GM23338 (cell line): Measurements from ENCODE around the gene SMYD3. TPM values are rescaled to one million over a fixed set of nuclear protein-coding genes. Genes with fewer than 3 reads are reported as not detected.

ENCODE experiments used
- ATAC-seq: fragments of 200-7000 bp; cut with Tn5 transposase; 3 replicates; pipeline ENCODE4 v1.9.1; 2020
- DNase-seq: peaks from one replicate; pipeline ENCODE4 v3.0.0-alpha.2; 2015; ENCODE audit warnings: low spot score
- H2AFZ ChIP-seq: fragments of 200-600 bp; sonication (generic); 2 replicates; pipeline ENCODE4 v1.8.0; 2016; ENCODE audit warnings: antibody characterized with exemption, mild to moderate bottlenecking, moderate library complexity
- H3F3A ChIP-seq: fragments of 200-600 bp; sonication (generic); replicated peaks from 2 replicates; pipeline ENCODE4 v1.8.0; 2017; ENCODE audit warnings: antibody characterized with exemption, mixed run types, low read depth
- H3K27ac ChIP-seq: fragments of 200-600 bp; sonication (generic); 2 replicates; pipeline ENCODE4 v1.6.1; 2016; ENCODE audit warnings: low read depth
- H3K27me3 ChIP-seq: fragments of 200-600 bp; sonication (generic); 2 replicates; pipeline ENCODE4 v1.8.0; 2016; ENCODE audit warnings: mild to moderate bottlenecking, mixed run types, moderate library complexity; ENCODE audit not compliant: insufficient read depth
- H3K36me3 ChIP-seq: fragments of 200-600 bp; sonication (generic); 2 replicates; pipeline ENCODE4 v1.8.0; 2016; ENCODE audit warnings: mild to moderate bottlenecking; ENCODE audit not compliant: insufficient read depth
- H3K4me1 ChIP-seq: fragments of 200-600 bp; sonication (generic); 2 replicates; pipeline ENCODE4 v1.8.0; 2016; ENCODE audit warnings: mild to moderate bottlenecking, moderate library complexity; ENCODE audit not compliant: insufficient read depth
- H3K4me2 ChIP-seq: fragments of 200-600 bp; sonication (generic); 2 replicates; pipeline ENCODE4 v1.7.1; 2017; ENCODE audit warnings: mixed run types
- H3K4me3 ChIP-seq: fragments of 200-600 bp; sonication (generic); 2 replicates; pipeline ENCODE4 v1.6.1; 2016; ENCODE audit warnings: mixed run types
- H3K79me2 ChIP-seq: fragments of 200-600 bp; sonication (generic); replicated peaks from 2 replicates; pipeline ENCODE4 v1.8.0; 2017; ENCODE audit warnings: mild to moderate bottlenecking; ENCODE audit not compliant: insufficient read depth
- H3K9me2 ChIP-seq: fragments of 200-600 bp; sonication (generic); 2 replicates; pipeline ENCODE4 v1.8.0; 2017; ENCODE audit not compliant: insufficient read depth
- H4K20me1 ChIP-seq: fragments of 200-600 bp; sonication (generic); replicated peaks from 2 replicates; pipeline ENCODE4 v1.8.0; 2017; ENCODE audit warnings: mild to moderate bottlenecking; ENCODE audit not compliant: insufficient read depth
- H3K27ac Mint-ChIP-seq: 2 replicates; pipeline ENCODE4 v1.8.0; 2020; ENCODE audit warnings: inconsistent platforms, mild to moderate bottlenecking, moderate library complexity, mixed read lengths
- H3K27me3 Mint-ChIP-seq: 3 replicates; pipeline ENCODE4 v1.8.0; 2022; ENCODE audit warnings: low read depth, mild to moderate bottlenecking, moderate library complexity, mixed read lengths, inconsistent platforms; ENCODE audit not compliant: insufficient read depth, poor library complexity
- H3K36me3 Mint-ChIP-seq: 3 replicates; pipeline ENCODE4 v1.8.0; 2021; ENCODE audit warnings: low read depth, mild to moderate bottlenecking, inconsistent platforms, moderate library complexity, mixed read lengths
- H3K4me1 Mint-ChIP-seq: 3 replicates; pipeline ENCODE4 v1.8.0; 2020; ENCODE audit warnings: mild to moderate bottlenecking, inconsistent platforms, mixed read lengths
- H3K4me3 Mint-ChIP-seq: 3 replicates; pipeline ENCODE4 v1.8.0; 2021; ENCODE audit warnings: moderate library complexity, mild to moderate bottlenecking, inconsistent platforms, mixed read lengths
- H3K9me3 Mint-ChIP-seq: 3 replicates; pipeline ENCODE4 v1.8.0; 2020; ENCODE audit warnings: moderate library complexity, mild to moderate bottlenecking, inconsistent platforms, mixed read lengths
- CREB1 ChIP-seq: fragments of 250-450 bp; sonication (Bioruptor Pico); IDR thresholded peaks from 2 replicates; pipeline ENCODE4 v1.5.0; 2020; ENCODE audit warnings: low read depth, mild to moderate bottlenecking, moderate library complexity
- EZH2 ChIP-seq: fragments of 200-600 bp; sonication (generic); IDR thresholded peaks from one replicate; pipeline ENCODE4 v1.8.0; 2017; ENCODE audit warnings: antibody characterized with exemption, mild to moderate bottlenecking, low read depth; ENCODE audit not compliant: unreplicated experiment
- EZH2phosphoT487 ChIP-seq: fragments of 200-600 bp; sonication (generic); IDR thresholded peaks from one replicate; pipeline ENCODE4 v1.8.1; 2018; ENCODE audit warnings: antibody characterized with exemption; ENCODE audit not compliant: unreplicated experiment
- NANOG ChIP-seq: IDR thresholded peaks from 2 replicates; pipeline ENCODE4 v1.6.1; 2016; ENCODE audit warnings: antibody characterized with exemption, borderline replicate concordance
- STAT1 ChIP-seq: IDR thresholded peaks from one replicate; pipeline ENCODE4 v1.6.1; 2016; ENCODE audit warnings: antibody characterized with exemption; ENCODE audit not compliant: unreplicated experiment
- ZNF114 ChIP-seq: fragments of 250-450 bp; sonication (Bioruptor Pico); IDR thresholded peaks from 2 replicates; pipeline ENCODE4 v1.5.0; 2020; ENCODE audit warnings: mild to moderate bottlenecking, moderate library complexity
- ZNF331 ChIP-seq: fragments of 250-450 bp; sonication (Bioruptor Pico); IDR thresholded peaks from 2 replicates; pipeline ENCODE4 v1.5.0; 2020; ENCODE audit warnings: low read depth, mild to moderate bottlenecking, moderate library complexity
- polyA plus RNA-seq: library from polyadenylated mRNA; unstranded; fragments of >200 nt; fragmentation: Nextera tagmentation; extraction: Ambion mirVana; gene quantifications from 2 replicates; pipeline ENCODE4 v1.2.1, GENCODE V29; 2016
- total RNA-seq: library from RNA; depleted of rRNA; stranded (reverse); fragments of >200 nt; shearing (Covaris generic); gene quantifications from 2 replicates; pipeline ENCODE4 v1.2.3, GENCODE V29; 2014
- TF ChIP-seq, protein P1 (sequence below), 2 experiments: fragments of 200-600 bp in 1 of 2; sonication (generic) in 1 of 2; conservative IDR thresholded peaks; 2 replicates each; pipeline versions ENCODE4 v1.5.1 to v1.6.1; 2016 to 2017; ENCODE audit warnings: antibody characterized with exemption in 2 of 2, low read depth in 2 of 2, mild to moderate bottlenecking in 2 of 2, moderate library complexity in 1 of 2
- TF ChIP-seq, protein P2 (sequence below): IDR thresholded peaks from one replicate; pipeline ENCODE4 v1.6.1; 2018; ENCODE audit warnings: antibody characterized with exemption; ENCODE audit not compliant: unreplicated experiment
- TF ChIP-seq, protein P3 (sequence below): IDR thresholded peaks from 2 replicates; pipeline ENCODE4 v1.6.1; 2016; ENCODE audit warnings: antibody characterized with exemption

The SMYD3 gene
- total and polyA plus RNA-seq, 2 experiments from 2014 or later, result 31.8 to 34.4 TPM

DNA sequence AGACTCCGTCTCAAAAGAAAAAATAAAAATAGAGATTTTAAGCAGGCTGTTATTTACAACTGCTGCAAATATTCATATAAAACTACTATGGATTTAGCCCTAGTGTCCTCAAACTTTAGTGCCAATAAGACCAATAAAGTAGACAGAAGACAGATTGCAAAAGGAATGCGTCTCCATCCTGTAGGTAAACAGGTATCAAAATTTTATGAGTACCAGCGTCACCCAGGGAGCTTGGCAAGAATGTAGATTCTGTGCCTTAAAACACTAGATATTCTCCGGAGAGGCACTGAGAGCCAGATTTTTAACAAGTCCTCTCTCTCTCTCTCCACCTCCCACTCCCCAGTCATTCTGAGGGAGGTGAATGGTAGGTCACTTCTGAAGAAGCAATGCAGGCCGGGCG, 18.4 kb downstream of the SMYD3 start (continued):
- TF ChIP-seq, protein P1, sequence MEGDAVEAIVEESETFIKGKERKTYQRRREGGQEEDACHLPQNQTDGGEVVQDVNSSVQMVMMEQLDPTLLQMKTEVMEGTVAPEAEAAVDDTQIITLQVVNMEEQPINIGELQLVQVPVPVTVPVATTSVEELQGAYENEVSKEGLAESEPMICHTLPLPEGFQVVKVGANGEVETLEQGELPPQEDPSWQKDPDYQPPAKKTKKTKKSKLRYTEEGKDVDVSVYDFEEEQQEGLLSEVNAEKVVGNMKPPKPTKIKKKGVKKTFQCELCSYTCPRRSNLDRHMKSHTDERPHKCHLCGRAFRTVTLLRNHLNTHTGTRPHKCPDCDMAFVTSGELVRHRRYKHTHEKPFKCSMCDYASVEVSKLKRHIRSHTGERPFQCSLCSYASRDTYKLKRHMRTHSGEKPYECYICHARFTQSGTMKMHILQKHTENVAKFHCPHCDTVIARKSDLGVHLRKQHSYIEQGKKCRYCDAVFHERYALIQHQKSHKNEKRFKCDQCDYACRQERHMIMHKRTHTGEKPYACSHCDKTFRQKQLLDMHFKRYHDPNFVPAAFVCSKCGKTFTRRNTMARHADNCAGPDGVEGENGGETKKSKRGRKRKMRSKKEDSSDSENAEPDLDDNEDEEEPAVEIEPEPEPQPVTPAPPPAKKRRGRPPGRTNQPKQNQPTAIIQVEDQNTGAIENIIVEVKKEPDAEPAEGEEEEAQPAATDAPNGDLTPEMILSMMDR (conservative IDR thresholded peaks at IDR 0.05; ENCODE audit: low read depth in 2 of 2), result no peak
- no peak for TF ChIP-seq ZNF114 (CRISPR knock-in tag)
- no peak for TF ChIP-seq EZH2
- no peak for TF ChIP-seq STAT1

DNA sequence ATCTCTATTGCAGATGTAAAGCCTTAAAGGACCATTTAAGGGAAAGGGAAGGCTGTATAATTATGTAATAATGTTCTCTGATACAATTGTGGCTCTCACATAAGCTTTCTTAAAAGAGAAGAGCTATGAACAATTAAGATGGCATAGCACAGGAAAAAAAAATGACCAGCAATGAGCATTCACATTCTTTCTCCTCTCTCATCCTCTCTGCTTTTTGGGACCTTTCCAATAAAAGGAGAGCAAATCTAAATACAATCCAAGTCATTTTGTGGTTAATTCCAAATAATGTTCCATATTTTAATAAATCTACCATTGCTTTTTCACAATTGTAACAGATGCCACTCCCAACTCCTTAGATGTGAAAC, 23.5 kb downstream of the SMYD3 start:
- H3K9me3 Mint-ChIP-seq, result no peaks in the 10 kb centered on the region
- Histone ChIP-seq H4K20me1 (peaks cover 3% of the 10 kb centered on the region; the same call in 1 of the 2 replicates), H3K27me3 (no peaks in the 10 kb centered on the region), H3K27ac (no peak overlapping the region), H2AFZ (no peak overlapping the region), H3K4me1 (no peaks in the 10 kb centered on the region), H3K4me2 (no peak overlapping the region), H3F3A (no peaks in the 10 kb centered on the region), H3K36me3 (no peaks in the 10 kb centered on the region), H3K79me2 (peaks cover 25% of the 10 kb centered on the region), H3K9me2 (no peaks in the 10 kb centered on the region), H3K4me3 (no peak overlapping the region)
- no peak overlapping the region for H3K4me3 Mint-ChIP-seq
- no peaks in the 10 kb centered on the region for H3K36me3 Mint-ChIP-seq
- no peaks in the 10 kb centered on the region for H3K27me3 Mint-ChIP-seq
- TF ChIP-seq STAT1, result no peak
- no peak for TF ChIP-seq EZH2phosphoT487
- no peak for TF ChIP-seq ZNF331 (CRISPR knock-in tag)
- TF ChIP-seq, protein P1 (conservative IDR thresholded peaks at IDR 0.05; ENCODE audit: low read depth in 2 of 2), result no peak
- TF ChIP-seq, protein P2, sequence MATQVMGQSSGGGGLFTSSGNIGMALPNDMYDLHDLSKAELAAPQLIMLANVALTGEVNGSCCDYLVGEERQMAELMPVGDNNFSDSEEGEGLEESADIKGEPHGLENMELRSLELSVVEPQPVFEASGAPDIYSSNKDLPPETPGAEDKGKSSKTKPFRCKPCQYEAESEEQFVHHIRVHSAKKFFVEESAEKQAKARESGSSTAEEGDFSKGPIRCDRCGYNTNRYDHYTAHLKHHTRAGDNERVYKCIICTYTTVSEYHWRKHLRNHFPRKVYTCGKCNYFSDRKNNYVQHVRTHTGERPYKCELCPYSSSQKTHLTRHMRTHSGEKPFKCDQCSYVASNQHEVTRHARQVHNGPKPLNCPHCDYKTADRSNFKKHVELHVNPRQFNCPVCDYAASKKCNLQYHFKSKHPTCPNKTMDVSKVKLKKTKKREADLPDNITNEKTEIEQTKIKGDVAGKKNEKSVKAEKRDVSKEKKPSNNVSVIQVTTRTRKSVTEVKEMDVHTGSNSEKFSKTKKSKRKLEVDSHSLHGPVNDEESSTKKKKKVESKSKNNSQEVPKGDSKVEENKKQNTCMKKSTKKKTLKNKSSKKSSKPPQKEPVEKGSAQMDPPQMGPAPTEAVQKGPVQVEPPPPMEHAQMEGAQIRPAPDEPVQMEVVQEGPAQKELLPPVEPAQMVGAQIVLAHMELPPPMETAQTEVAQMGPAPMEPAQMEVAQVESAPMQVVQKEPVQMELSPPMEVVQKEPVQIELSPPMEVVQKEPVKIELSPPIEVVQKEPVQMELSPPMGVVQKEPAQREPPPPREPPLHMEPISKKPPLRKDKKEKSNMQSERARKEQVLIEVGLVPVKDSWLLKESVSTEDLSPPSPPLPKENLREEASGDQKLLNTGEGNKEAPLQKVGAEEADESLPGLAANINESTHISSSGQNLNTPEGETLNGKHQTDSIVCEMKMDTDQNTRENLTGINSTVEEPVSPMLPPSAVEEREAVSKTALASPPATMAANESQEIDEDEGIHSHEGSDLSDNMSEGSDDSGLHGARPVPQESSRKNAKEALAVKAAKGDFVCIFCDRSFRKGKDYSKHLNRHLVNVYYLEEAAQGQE, result no peak
- no peak for TF ChIP-seq ZNF114 (CRISPR knock-in tag)
- TF ChIP-seq EZH2, result no peak
- TF ChIP-seq NANOG, result no peak
- TF ChIP-seq CREB1 (CRISPR knock-in tag), result no peak
- TF ChIP-seq, protein P3, sequence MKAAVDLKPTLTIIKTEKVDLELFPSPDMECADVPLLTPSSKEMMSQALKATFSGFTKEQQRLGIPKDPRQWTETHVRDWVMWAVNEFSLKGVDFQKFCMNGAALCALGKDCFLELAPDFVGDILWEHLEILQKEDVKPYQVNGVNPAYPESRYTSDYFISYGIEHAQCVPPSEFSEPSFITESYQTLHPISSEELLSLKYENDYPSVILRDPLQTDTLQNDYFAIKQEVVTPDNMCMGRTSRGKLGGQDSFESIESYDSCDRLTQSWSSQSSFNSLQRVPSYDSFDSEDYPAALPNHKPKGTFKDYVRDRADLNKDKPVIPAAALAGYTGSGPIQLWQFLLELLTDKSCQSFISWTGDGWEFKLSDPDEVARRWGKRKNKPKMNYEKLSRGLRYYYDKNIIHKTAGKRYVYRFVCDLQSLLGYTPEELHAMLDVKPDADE, result no peak
- ATAC-seq (no peak), DNase-seq (no peak)
- no peaks in the 10 kb centered on the region for H3K4me1 Mint-ChIP-seq
- H3K27ac Mint-ChIP-seq, result no peak overlapping the region
